RPMI8226 (cell line): ENCODE results near the gene HPS1.
"Not testable (repeated sequence)": the region's sequence is repeated elsewhere in the genome, so short reads cannot be mapped to it uniquely, and the experiment has no call there.

Experiments used
- DNase-seq: peaks from one replicate; pipeline ENCODE4 v3.0.0-alpha.2; 2015

The HPS1 gene

GRCh38 chr10:98384531-98385133 lies 62.1 kb downstream of the HPS1 start:
- no peak for DNase-seq

DNA sequence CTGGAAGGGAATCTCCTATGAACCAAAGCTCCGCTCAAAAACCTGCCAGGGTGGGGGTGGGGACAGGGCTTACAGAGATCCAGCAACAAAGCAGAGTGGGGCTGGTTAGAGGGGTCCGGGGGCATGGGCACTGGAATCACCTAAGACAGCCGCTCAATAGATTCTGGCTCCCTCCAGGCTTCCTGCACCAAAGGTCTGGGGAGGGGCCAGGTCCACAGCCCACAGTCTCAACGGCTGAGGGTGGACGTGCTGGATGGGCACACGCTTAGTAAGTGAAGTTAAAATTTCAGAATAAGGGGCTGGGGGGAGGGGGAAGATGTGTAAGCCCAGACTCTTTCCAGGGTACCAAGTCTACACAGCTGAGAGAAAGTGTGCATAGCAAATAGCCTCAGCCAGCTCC lies 62.9 kb downstream of the HPS1 start:
- no peak for DNase-seq

- DNase-seq: not testable (repeated sequence)
These were observed 63.5 kb downstream of the HPS1 start for GRCh38 chr10:98383134-98383667.

- no peak for DNase-seq
These were observed 64.0 kb downstream of the HPS1 start for GRCh38 chr10:98382691-98383101.

DNA sequence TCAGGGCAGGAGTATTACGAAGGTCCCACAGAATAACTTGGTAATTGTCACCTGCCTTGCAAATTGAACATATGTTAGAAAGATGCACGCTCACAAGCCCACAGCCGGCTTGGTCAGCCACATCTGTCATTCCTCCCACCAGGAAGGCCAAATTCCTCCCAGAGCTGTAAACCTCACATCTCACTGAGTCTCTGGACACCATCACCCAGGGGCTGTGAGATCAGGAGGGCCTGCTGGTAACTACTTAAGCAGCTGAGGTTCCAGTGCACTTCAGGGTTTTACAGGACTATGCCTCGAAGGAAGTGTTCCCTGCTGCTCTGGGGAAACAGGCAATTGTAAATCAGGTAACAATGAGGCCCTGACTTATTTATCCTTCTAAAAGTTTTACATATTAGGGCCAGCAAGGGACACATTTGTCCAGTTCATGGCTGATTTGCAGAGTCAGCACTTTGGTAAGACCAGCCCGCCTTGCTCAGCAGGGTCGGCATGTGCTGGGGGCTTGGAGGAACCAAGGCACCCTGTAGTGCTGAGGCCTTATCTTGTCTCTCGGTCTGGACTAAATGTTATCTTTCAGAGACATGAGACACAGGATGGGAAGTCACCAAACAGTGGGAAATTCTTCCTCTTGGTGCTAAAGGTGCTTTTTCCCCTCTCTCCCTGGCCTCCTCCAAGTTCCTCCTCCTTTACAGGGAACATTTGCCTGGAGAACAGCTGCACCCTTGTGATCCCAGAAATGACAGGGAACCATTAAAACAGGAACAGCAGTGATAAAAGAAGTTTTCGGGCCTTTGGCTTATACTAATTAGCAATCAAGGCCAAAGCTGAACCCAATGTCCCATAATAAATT lies 66.0 kb downstream of the HPS1 start:
- DNase-seq: no peak

- DNase-seq: no peak
These were observed 68.0 kb downstream of the HPS1 start for GRCh38 chr10:98378722-98379121.

DNA sequence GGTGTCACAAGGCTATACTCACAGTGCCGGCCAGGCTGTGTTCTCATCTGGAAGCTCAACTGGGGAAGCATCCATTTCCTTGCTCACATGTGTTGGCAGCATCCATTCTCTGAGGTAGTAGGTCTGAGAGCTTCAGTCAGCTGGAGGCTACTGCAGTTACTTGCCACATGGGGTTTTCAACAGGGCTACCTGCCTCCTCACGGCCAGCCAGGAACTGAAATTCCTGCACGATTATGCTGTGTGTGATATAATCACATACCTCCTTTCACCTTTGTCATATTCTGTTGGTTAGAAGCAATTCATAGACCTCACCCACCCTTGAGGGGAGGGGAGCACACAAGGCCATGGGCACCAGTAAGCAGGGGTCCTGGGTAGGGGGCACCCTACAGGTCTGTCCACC lies 69.2 kb downstream of the HPS1 start:
- DNase-seq: no peak

GRCh38 chr10:98377001-98377400 lies 69.7 kb downstream of the HPS1 start:
- no peak for DNase-seq

DNA sequence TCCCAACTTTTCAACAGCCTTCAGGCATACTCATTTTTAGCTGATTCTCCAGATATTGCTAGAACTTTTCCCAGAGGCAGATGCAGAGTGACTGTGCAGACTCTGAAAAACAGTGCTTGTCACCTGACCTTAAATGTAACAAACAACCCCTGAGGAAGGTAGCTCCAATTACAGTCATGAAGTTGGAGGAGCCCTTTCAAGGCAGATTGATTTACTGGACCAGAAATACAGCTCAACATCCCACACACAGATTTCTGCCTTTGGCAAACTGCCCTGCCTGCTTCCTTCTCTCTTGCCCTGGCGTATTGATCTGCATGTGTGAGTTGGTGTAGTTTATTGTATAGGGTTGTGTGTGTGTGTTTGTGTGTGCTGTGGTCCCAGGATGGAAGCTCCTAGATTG lies 70.2 kb downstream of the HPS1 start:
- no peak for DNase-seq

DNA sequence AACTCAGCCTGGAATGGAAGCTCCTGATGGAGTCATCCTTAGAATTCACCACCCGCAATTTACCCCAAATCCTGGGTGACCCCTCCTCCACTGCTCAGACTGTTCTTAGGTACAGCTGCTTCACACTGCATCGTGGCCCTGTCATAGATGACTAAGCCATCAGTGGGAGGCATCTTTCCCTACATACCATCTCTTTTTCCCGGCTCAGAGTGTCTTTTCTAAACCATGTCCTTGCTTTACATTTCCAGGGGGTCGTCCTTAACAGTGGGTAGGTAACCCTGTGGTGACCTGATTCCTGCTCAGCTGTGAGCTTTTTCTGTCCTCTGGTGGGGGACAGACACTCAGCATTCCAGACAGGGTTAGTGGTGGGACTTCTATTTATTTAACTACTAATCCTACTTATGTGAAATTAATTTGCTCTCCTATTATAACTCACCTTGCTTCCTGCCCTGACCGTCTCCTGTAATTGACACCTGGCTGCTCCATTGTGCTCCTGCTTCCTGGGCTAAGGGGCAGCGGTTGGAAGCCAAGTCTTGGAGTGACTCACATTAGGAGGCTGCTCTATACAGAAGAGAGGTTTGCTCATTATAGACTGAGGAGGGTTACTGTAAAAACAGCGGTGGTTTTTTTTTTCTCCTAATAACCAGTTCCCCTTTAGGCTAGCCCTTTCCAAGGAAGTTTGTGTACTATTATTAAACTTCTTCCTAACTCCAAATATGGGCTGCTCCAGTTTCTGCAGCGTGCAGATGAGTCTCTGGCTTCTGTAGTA lies 72.3 kb downstream of the HPS1 start:
- no peak for DNase-seq

DNA sequence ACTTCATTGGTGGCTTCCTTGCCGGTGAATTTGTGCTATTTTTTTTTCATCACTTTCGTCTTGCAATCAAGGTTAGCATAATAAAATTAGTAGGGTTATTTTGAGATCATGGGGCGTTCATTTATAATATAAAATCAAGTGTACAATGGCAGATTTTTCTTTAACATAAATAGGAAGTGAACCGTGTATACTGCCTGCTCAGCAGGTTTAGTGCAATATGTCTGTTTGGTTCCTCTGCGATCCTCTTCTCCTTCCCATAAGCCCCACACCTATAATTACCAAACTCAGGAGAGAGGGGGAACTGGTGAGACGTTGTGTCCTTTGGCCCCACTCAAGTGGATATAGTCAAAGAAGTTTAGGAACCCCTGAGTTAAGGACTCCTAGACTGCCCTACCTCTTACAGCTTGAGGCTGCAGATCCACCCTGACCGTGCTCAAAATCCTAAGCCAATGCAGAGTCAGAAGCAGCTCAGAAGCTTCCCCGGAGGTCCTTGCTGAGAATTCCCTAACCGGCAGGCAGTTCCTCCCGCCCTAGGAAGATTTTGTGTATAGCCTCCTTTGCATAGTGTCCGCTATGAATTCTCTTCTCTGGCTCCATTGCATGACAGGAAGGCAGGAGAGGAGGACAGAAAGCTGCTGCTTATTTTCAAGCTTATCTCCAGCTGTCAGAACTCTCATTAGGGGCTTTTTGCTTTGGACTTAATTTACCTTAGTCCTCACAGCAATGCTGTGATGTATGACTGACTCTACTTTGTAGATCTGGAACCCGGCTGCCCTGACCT lies 73.3 kb downstream of the HPS1 start:
- no peak for DNase-seq

DNA sequence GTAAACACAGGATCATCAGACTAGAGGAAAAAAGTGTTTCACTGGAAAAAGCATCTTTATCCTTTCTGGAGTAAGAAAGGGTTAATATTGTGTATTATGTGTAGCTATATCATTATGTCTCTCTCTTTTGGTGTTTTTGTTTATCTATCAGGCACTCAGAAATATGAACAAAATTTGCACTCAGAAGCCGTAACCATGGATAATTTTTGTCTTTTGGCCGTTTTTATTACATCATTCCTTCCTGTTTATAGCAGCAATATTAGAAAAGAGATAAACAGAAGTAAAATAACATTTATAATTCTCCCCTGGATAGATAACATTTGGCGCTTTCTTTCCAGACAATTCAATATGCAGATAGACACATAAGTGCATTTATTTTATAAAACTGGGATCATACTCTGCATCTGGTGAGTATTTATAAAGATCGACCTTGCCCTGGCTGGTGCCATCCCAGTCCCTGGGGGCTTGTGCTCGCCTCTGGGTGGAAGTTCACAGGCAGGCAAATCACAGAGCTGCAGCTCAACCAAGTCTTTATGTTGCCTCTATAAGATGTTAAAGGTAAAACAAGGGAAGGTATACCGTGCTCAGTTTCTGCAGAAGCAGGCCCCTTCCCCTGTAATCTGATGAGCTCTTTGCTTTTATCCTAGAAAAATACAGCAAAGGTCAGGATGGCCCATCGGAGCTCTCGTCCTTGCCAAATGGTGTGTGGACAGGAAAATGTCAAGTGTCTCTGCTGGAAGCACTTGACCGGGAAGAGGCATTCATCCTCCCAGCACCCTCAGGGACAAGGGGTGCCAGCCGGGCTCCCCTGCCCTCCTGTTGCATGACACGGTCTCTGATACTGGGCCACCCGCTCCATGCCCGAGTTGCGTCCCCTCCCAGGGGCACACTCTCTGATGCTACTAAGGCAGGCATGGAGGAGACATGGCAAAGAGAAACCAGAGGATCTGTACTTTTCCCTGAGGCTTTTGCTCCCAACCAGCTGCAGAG lies 75.6 kb downstream of the HPS1 start:
- DNase-seq: no peak

DNA sequence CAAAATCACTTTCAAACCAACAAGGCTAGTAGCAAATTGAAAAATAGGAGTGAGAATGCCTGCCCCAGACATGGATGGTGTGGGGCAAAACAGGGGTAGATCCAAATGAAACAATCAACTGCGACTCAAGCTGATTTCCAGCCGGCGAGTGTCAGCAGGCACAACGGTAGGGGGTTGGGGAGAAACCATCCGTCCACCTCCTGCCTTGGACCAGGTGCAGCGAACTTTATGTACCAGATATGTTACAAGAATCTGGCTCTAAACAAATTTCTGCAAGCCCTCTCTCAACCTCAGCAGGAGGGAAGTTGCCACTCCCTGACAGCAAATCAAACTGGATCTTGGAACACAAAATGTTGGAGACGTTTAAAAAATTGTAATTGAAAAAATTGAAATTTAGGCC lies 76.9 kb downstream of the HPS1 start:
- DNase-seq: no peak

DNA sequence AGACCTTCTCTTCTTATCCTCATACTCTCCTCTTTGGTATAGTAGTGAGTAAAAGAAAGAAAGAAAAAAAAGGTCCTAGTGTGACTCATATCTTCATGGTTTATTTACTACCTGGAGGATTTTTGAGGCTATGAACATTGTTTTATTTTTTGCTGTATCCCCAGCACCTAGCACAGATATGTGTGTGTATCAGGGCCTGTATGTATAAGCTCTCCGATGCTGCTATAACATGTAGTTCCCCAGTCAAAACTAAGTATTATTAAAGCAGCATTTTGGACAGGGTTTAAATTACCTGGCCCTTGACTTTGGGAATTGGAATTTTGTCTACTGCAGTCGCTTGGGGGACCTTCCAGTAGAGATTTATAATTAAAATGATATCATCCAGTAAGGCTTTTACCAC lies 78.1 kb downstream of the HPS1 start:
- DNase-seq: no peak

DNA sequence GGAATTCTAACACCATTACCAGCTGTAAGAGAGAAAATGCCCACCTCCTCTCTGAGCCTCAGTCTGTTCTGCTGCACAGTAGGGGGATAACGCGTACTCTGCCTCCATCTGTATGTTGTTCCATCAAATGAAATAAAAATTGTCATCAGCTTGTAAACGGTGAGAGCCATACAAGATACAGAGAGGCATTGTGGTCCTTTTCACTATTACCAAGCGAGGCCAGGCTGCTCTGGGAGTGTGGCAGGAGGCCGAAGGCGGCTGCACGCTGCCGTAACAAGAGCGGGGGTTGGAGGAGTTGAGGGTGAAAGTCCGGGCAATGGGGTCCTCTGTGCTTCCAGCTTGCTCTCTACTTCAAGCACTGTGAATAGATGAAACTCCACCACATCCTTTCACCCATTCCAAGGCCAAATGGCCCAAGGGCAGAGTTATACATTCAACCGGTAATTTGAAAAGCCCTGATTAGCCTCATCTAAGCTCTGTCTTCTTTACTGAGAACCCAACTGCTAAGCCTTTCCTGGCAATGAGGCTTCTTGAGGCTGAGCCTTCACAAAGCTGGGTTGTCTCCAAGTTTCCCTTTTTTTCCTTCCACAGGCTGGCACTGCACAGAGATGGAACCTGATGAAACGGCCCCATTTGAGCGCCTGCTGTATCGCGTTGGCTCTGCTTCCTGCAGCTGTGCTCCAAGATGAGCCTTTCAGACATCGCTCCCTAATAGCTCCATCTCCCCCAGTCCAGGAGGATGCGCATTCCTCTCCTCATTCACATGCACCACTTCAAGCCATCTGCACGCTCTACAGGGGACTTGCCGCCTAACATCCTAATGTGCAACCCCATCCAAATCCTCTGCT lies 78.9 kb downstream of the HPS1 start:
- DNase-seq: no peak
